ENCODE data around the gene CD2.

The CD2 gene

DNA sequence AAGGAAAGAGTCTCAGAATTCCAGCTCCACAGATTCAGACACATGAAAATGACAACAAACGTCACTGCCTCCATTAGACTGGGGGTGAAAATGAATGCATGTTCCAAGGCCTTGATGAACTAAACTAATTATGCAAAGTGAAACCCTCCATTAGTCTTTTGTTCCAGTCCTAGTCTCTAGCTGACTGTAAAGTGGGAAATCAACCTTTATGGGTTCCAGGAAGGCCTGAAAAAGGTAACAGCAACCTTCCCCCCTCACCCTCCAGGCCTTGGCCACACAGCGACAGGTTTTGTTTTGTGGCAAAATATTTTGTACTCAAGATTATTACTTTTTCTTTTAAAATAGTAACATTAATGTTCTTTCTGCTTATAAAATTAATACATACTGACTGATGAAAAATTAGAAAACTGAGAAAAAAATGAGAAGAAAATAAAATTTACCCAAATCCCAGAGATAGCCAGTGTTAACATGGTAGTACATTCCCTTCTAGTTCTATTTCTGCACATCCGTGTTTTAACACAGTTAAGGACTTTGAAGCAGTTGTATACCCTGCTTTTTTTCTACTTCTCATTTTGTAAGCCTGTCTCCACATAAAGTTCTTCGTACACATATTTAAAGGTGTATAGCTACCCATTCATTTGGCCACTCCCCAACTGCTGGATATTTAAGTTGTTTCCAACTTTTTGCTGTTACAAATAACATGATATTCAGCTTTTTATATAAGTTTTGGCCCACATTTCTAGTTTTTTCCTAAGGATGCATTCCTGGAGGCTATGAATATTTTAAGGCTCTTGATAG is 60.9 kb downstream of the CD2 start:
- H3F3A ChIP-seq (ENCODE audit: insufficient read depth, low read length): no peaks in the 10 kb centered on the region
- no peak overlapping the region for H3K4me3 ChIP-seq (ENCODE audit: low read length)
- no peak overlapping the region for H3K27ac ChIP-seq (ENCODE audit: low read length)
- no peak for DNase-seq
- no peaks in the 10 kb centered on the region for H3K79me2 ChIP-seq (ENCODE audit: low read length)
- H3K9me3 ChIP-seq (replicated peaks; ENCODE audit: insufficient read depth, low read length): no peaks in the 10 kb centered on the region
- no peak overlapping the region for H2AFZ ChIP-seq (ENCODE audit: low read length)
- no peaks in the 10 kb centered on the region for H3K27me3 ChIP-seq (replicated peaks; ENCODE audit: insufficient read depth, low read length)
- H3K4me1 ChIP-seq (ENCODE audit: low read length): peaks cover 9% of the 10 kb centered on the region
- H3K36me3 ChIP-seq (replicated peaks; ENCODE audit: insufficient read depth, low read length): no peaks in the 10 kb centered on the region
- no peak for TF ChIP-seq EZH2phosphoT487 (IDR thresholded peaks at IDR 0.05; ENCODE audit: low read length)
- no peak overlapping the region for H3K9ac ChIP-seq (ENCODE audit: low read length)
- H4K20me1 ChIP-seq (ENCODE audit: insufficient read depth, low read length): no peaks in the 10 kb centered on the region
- no peaks in the 10 kb centered on the region for H3K9me2 ChIP-seq (replicated peaks; ENCODE audit: insufficient read depth, low read length)
- no peak overlapping the region for H3K4me2 ChIP-seq (ENCODE audit: low read depth, low read length)

GRCh38 chr1:116817582-116818064 is 63.4 kb downstream of the CD2 start:
- no peaks in the 10 kb centered on the region for H3F3A ChIP-seq (ENCODE audit: insufficient read depth, low read length)
- no peak overlapping the region for H3K4me2 ChIP-seq (ENCODE audit: low read depth, low read length)
- no peak for TF ChIP-seq EZH2 (optimal IDR thresholded peaks at IDR 0.05; ENCODE audit: low read depth, low read length)
- TF ChIP-seq EZH2phosphoT487 (IDR thresholded peaks at IDR 0.05; ENCODE audit: low read length): no peak
- TF ChIP-seq CTCF (IDR thresholded peaks at IDR 0.05; ENCODE audit: low read length): peak; percentile 76
- H4K20me1 ChIP-seq (ENCODE audit: insufficient read depth, low read length): no peaks in the 10 kb centered on the region
- H3K27me3 ChIP-seq (replicated peaks; ENCODE audit: insufficient read depth, low read length): no peaks in the 10 kb centered on the region
- H3K9ac ChIP-seq (ENCODE audit: low read length): no peak overlapping the region
- no peaks in the 10 kb centered on the region for H3K36me3 ChIP-seq (replicated peaks; ENCODE audit: insufficient read depth, low read length)
- H3K79me2 ChIP-seq (ENCODE audit: low read length): no peaks in the 10 kb centered on the region
- no peak overlapping the region for H2AFZ ChIP-seq (ENCODE audit: low read length)
- peaks cover 9% of the 10 kb centered on the region for H3K4me1 ChIP-seq (ENCODE audit: low read length)
- no peaks in the 10 kb centered on the region for H3K9me3 ChIP-seq (replicated peaks; ENCODE audit: insufficient read depth, low read length)
- DNase-seq: peak; percentile 40
- no peak overlapping the region for H3K27ac ChIP-seq (ENCODE audit: low read length)
- no peaks in the 10 kb centered on the region for H3K9me2 ChIP-seq (replicated peaks; ENCODE audit: insufficient read depth, low read length)
- H3K4me3 ChIP-seq (ENCODE audit: low read length): no peak overlapping the region
